ENCODE data around the gene CEBPB.
"Not testable (repeated sequence)": the region's sequence is repeated elsewhere in the genome, so short reads cannot be mapped to it uniquely, and the experiment has no call there.

Gene CEBPB

GRCh38 chr20:50169329-50169823, 21.3 kb upstream of the CEBPB start:
- peak; percentile 41 for DNase-seq (ENCODE audit: low read depth)

GRCh38 chr20:50170549-50171220, 19.9 kb upstream of the CEBPB start:
- DNase-seq (ENCODE audit: low read depth), result no peak

- no peak for DNase-seq (ENCODE audit: low read depth)
Measured at GRCh38 chr20:50172347-50173013, 18.1 kb upstream of the CEBPB start.

GRCh38 chr20:50174456-50174855, 16.2 kb upstream of the CEBPB start:
- no peak for DNase-seq (ENCODE audit: low read depth)

GRCh38 chr20:50175938-50176933, 14.4 kb upstream of the CEBPB start:
- DNase-seq (ENCODE audit: low read depth), result no peak

GRCh38 chr20:50178672-50179071, 12.0 kb upstream of the CEBPB start:
- not testable (repeated sequence) for DNase-seq (ENCODE audit: low read depth)

GRCh38 chr20:50181344-50181743, 9.3 kb upstream of the CEBPB start:
- no peak for DNase-seq (ENCODE audit: low read depth)

- no peak for DNase-seq (ENCODE audit: low read depth)
Measured at GRCh38 chr20:50182346-50182745, 8.3 kb upstream of the CEBPB start.

- no peak for DNase-seq (ENCODE audit: low read depth)
Measured at GRCh38 chr20:50185426-50185825, 5.2 kb upstream of the CEBPB start.

- peak; percentile 61 for DNase-seq (ENCODE audit: low read depth)
Measured at GRCh38 chr20:50186151-50186885, 4.3 kb upstream of the CEBPB start.

GRCh38 chr20:50186987-50187402, 3.6 kb upstream of the CEBPB start:
- no peak for DNase-seq (ENCODE audit: low read depth)

GRCh38 chr20:50187403-50188051, 3.1 kb upstream of the CEBPB start:
- DNase-seq (ENCODE audit: low read depth), result no peak

GRCh38 chr20:50188287-50188688, 2.3 kb upstream of the CEBPB start:
- no peak for DNase-seq (ENCODE audit: low read depth)

GRCh38 chr20:50188879-50189680, 1.6 kb upstream of the CEBPB start:
- DNase-seq (ENCODE audit: low read depth), result no peak

- DNase-seq (ENCODE audit: low read depth), result peak; percentile 12
Measured at GRCh38 chr20:50189681-50190250, 864 bp upstream of the CEBPB start.

GRCh38 chr20:50191065-50191543, 474 bp downstream of the CEBPB start:
- peak; percentile 29 for DNase-seq (ENCODE audit: low read depth)

GRCh38 chr20:50191544-50192363, 1.1 kb downstream of the CEBPB start:
- DNase-seq (ENCODE audit: low read depth), result peak; percentile 18

GRCh38 chr20:50192364-50193198, 2.0 kb downstream of the CEBPB start:
- DNase-seq (ENCODE audit: low read depth), result peak; percentile 62

Measured in T-helper 22 cell (primary cell).